ENCODE results near the gene LMAN1L.

- TF ChIP-seq EZH2 (IDR thresholded peaks at IDR 0.05; ENCODE audit: borderline replicate concordance) (no peak), CTCF (IDR thresholded peaks at IDR 0.05; ENCODE audit: poor library complexity) (no peak)
Observed at GRCh38 chr15:74815961-74816360, 3.3 kb downstream of the LMAN1L start.
